Stromal cell of bone marrow (primary cell): Measurements from ENCODE around the gene SLC16A11.
"Not testable (repeated sequence)": the region's sequence is repeated elsewhere in the genome, so short reads cannot be mapped to it uniquely, and the experiment has no call there.

ENCODE experiments used
- DNase-seq: peaks from one replicate; pipeline ENCODE4 v3.0.0-alpha.2; 2012; ENCODE audit warnings: low read depth

Gene SLC16A11, protein sequence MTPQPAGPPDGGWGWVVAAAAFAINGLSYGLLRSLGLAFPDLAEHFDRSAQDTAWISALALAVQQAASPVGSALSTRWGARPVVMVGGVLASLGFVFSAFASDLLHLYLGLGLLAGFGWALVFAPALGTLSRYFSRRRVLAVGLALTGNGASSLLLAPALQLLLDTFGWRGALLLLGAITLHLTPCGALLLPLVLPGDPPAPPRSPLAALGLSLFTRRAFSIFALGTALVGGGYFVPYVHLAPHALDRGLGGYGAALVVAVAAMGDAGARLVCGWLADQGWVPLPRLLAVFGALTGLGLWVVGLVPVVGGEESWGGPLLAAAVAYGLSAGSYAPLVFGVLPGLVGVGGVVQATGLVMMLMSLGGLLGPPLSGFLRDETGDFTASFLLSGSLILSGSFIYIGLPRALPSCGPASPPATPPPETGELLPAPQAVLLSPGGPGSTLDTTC

DNA sequence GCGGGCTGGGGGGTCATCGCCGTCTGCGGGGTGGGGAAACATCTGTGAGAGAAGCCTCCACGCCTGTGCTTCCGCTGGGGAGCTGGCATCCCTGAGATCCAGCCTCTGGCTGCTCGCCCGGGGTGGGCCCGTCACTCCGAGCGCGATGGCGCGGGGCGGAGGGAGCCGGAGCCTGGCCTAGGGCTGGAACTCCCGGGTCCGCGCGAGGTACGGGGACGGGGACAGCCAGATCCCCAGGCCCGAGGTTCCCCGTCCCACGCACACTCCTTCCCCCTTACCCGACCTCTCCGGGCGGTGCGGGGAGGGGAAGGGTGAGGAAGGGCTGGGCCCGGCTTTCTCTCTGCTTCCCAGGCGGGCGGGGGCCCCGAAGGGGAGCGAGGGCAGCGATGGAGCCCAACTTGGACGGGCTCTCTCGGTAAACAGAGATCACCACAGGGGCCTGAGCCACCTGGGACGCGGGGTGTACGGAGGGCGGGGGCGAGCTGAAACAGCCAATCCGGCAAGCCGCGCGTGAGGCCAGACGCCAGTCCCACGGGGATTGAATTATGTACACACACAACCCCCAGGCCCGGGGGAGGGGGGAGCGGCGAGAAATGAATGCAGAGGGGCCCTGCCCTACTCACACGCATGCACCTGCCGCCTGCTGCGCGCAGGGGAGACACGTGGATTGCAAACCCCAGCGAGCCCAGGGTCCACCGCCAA, at the start of gene SLC16A11:
Gene SLC16A11 (minus strand): TSS at position 596 of the 702 bp plus-strand sequence. CDS start 579 bp downstream, at position 17.
- no peak for DNase-seq

DNA sequence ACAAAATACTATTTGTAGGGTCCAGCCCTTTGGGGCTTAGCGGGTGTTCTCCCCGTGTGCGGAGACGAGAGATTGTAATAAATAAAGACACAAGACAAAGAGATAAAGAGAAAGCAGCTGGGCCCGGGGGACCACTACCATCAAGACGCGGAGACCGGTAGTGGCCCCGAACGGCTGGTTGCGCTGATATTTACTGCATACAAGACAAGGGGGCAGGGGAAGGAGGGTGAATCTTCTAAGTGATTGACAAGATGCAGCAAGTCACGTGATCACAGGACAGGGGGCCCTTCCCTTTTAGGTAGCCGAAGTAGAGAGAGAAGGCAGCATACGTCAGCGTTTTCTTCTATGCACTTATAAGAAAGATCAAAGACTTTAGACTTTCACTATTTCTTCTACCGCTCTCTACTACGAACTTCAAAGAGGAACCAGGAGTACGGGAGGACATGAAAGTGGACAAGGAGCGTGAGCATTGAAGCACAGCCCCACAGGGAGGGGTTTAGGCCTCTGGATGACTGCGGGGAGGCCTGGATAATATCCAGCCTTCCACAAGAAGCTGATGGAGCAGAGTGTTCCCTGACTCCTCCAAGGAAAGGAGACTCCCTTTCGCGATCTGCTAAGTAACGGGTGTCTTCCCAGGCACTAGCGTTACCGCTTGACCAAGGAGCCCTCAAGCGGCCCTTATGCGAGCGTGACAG, 47.6 kb upstream of the SLC16A11 start:
- DNase-seq: not testable (repeated sequence)

DNA sequence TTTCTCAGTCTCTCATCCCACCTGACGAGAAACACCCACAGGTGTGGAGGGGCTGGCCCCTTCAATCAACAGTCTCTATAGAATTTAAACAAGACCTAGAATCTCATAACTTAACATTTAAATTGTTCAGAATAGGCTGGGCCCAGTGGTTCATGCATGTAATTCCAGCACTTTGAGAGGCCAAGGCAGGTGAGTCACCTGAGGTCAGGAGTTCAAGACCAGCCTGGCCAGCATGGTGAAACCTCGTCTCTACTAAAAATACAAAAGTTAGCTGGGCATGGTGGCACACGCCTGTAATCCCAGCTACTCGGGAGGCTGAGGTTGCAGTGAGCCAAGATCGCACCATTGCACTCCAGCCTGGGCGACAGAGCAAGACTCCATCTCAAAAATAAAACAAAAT, 45.7 kb upstream of the SLC16A11 start:
- DNase-seq: not testable (repeated sequence)

DNA sequence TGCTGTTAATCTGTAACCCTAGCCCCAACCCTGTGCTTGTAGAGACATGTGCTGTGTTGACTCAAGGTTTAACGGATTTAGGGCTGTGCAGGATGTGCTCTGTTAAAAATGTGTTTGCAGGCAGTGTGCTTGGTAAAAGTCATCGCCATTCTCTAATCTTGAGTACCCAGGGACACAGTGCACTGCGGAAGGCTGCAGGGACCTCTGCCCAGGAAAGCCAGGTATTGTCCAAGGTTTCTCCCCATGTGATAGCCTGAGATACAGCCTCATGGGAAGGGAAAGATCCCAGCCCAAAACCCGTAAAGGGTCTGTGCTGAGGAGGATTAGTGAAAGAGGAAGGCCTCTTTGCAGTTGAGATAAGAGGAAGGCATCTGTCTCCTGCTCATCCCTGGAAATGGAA, 44.5 kb upstream of the SLC16A11 start:
- not testable (repeated sequence) for DNase-seq

DNA sequence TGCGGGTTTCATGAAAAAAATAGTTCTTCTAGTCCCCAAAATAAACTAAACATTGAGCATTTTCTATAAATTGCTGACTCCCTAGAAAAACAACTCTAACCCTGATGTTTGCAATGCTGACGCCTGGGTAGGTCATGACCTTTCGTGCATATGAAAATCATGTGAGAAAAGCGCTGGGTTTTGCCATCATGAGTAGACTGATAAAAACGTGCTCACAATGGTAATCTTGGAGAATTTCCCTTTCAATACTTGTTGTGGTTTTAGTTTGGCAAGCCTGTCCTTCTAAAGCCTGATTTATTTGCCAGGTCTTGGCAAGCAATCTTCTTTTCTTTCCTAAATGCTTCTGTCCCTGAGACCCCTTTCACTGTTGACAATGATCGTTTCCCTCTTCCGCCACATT, 40.2 kb upstream of the SLC16A11 start:
- DNase-seq: no peak

DNA sequence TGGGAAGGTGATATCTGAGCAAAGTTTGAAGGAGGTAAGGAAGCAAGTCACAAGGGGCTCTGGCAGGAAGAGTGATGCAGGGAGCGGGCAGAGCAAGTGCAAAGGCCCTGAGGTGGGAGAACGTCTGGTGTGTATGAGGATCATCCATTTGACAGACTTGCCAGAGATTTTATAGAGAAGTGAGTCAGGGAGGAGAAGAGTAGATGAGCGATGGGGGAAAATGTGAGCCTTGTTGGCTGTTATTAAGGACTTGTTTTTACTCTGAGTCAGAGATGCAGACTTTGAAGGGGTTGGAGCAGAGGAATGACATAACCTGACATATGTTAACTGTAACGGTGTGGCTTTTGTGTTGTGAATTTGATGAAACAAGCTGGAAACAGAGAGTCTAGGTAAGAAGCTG, 39.7 kb upstream of the SLC16A11 start:
- DNase-seq: peak; percentile 33

DNA sequence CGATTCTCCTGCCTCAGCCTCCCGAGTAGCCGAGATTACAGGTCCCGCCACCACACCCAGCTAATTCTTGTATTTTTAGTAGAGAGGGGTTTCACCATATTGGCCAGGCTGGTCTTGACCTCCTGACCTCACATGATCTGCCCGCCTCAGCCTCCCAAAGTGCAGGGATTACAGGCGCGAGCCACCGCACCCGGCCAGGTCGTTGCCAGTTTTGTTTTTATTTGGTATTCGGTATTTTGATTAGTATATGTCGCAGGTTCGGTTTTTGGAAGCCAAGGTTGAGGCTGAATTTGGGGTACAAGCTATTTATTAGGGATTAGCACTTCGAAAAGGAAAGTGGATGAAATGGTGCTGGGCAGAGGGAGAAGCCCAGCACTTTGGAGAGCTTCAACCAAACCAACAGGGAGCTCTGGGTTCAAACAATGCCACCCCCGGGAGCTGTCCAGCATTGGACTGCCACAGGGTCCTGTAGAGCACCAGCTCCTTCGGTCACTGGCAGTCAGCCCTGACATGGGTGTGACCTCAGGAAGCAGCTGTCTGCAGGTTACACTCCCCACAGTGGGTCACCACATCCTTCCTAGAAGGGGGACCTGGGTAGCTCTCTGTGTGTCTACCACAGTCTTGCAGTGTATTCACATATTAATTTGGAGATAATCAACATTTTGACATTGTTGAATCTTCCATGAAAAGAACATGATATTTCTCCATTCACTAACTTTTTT, 37.6 kb upstream of the SLC16A11 start:
- no peak for DNase-seq

DNA sequence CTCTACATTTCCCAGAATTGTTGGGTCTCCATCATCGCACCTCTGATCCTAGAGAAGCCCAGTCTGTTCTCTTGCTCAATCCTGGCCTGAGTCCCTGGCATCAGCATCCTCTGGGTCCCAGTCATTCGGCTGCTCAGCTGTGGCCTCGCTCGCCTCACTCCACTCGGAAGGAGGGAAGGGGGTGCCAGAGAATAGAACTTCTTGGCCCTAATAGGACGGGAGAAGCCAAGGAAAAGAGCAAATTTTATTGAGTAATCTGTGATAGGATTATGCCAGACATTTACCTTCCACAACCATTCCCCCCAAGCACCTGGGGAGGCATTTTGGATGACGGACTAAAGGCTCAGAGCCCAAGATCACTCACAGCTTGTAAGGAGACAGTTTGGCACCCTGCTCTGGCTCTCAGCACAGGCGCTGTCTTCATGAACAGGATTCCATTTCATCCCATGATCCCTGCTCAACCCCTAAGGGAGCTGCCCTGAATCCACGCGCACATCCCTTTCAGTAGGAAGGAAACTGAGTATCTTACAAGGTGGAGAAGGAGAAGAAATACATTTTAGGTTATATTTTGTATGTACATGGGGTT, 36.7 kb upstream of the SLC16A11 start:
- no peak for DNase-seq

DNA sequence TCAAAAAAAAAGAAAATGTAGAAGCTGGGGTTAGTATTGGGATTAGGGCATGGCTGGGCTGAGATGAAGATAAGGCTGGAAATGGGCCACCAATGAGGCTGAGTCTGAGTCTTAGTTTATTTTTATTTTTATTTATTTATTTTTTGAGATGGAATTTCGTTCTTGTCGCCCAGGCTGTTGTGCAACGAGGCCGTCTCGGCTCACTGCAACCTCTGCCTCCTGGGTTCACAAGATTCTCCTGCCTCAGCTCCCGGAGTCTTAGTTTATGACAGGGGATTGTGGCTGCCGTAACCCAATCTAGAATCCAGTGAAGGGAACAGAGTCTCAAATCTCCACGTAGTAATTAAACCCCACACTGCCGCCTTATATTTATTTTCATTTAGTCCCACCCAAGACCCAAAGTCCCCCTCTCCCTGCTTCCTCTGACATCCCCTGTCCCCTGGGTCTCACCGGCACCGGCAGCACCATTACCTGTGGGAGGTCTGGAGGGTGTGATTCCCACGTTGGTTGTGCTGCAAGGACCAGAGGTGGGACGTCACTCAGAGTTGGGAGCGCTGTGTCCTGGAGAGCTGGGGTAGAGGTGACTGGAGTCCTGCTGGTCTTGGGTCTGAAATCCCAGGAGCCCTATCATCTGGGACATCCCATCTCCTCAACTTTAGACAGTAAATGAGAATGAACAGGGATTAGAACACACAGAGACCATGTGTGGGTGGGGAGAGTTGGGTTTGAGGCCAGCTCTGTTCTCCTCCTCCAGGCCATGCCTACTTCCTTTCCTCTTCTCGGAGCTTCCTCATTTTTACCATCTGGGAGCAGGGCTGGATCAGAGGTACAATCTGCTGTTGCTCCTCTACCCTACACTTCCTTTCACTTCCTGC, 35.9 kb upstream of the SLC16A11 start, which contains the start of gene CLEC10A:
Gene CLEC10A (minus strand): TSS at position 671 of the 875 bp plus-strand sequence. CDS start 1,439 bp downstream, outside the sequence.
- no peak for DNase-seq

DNA sequence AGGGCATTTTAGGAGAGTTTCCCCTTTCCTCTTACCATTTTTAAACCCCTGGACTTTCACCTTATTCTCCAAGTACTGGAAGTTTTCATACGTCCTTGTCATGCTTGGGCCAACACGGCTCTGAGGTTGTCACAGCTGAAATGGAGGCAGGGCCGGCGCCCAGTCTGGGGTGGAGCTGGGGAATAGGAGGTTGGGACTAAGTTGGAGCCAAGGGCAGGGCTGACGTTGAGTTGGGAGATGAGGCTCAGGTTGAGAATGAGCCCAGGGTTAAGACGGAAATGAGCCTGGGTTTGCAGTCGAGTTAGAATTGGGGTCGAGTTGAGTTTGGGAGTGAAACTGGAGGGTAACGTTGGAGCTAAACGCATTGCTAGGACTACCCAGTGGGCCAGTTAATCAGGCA, 34.8 kb upstream of the SLC16A11 start:
- no peak for DNase-seq

DNA sequence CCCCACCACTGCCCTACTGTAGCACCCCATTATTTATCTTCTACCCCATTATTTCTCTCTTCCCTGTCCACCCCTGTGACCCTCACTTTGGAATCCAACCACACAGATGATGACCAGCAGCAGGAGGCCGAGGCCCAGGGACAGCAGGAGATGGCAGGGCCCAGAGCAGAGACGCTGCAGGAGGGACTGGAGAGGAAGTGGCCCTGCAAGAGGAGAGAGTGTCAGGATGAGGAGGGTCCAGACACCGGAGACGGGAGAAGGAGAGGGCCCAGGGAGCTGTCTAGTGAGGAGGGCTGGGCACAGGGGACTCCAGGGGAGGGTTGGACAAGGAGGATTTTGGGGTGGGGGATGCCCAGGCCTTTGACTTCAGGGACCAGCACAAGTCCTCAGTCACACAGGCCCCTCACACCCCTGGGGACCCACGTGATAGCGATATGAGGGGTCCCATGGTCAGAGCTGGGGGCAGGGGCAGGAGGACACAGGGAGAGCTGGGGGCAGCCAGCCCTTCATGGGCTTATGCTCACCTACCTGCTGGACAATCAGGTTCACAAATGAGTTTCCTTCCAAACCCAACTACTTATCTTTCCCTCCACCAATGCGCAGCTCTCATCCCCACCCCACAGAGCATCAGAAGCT, 34.1 kb upstream of the SLC16A11 start:
- no peak for DNase-seq

DNA sequence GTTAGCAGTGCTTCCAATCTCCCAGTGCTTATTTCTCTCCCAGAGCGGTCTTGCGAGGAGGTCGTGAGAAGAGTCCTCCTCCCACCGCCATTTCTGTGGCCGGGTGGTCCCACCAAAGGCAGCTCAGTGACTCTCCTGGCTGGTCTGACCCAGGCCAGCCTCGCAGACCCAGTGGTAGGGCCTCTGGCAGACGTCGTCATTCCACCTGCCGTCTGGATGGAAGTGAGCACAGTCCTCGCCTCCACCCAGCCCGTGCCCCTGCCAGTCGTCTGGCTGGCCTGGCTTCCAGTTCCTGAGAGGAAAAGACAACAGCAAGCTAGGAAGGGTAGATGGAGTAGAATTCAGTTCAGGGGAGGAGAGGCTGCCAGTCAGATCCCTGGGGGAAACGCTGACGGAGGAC, 31.0 kb upstream of the SLC16A11 start:
- no peak for DNase-seq

DNA sequence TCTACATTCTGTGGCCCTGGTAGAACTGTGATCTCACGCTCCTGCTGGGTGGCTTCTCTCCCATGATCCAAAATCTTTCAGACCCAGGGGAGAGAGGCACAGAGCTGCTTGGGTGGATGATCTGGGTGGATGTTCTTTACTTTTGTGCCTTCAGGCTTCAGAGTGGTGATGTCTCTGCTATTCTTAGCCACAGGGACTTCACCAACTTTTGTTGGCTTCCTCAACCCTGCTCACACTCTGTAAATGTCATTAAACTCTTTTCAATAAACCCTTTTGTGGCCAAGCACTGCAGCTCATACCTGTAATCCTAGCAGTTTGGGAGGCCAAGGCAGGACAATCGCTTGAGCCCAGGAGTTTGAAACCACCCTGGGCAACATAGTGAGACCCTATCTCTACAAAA, 28.5 kb upstream of the SLC16A11 start:
- no peak for DNase-seq

DNA sequence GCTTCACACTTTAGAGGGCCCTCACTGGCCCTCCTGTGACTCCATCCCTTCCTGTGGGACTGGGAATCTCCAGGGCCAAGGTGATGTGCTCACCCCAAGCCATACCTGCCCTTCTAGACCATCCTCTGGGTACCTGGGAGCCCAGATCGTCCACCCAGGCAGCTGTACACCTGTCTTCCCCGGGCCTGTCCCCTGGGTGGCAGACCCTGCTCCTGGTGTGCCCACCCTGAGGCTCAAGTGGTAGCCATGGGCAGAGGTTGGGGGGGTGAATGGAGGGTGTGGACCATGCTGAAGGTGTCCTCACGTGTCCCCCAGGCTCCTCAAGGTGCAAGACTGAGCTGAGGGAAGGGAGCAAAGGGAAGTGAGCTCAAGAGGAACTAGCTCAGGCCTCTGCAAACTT, 26.8 kb upstream of the SLC16A11 start:
- DNase-seq: no peak

DNA sequence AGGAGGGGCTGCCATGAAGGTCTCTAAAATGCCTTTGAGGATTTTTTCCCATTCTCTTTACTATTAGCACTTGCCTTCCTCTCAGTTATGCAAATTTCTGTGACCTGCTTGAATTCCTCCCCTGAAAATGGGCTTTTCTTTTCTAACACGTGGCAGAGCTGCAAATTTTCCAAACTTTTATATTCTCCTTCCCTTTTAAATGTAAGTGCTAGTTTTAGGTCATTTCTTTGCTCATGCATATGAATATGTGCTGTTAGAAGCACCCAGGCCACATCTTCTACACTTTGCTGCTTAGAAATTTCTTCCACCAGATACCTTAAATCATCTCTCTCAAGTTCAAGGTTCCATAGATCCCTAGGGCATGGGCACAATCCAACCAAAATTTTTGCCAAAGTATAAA, 24.4 kb upstream of the SLC16A11 start:
- DNase-seq: no peak

DNA sequence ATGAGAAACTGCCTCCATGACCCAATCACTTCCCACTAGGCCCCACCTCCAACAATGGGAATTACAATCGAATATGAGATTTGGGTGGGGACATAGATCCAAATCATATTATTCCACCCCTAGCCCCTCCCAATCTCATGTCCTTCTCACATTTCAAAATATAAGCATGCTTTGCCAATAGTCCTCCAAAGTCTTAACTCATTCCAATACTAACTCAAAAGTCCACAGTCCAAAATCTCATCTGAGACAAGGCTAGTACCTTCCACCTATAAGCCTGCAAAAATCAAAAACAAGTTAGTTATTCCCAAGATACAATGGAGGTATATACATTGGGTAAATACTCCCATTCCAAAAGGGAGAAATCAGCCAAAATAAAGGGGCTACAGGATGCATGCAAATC, 23.3 kb upstream of the SLC16A11 start:
- no peak for DNase-seq

DNA sequence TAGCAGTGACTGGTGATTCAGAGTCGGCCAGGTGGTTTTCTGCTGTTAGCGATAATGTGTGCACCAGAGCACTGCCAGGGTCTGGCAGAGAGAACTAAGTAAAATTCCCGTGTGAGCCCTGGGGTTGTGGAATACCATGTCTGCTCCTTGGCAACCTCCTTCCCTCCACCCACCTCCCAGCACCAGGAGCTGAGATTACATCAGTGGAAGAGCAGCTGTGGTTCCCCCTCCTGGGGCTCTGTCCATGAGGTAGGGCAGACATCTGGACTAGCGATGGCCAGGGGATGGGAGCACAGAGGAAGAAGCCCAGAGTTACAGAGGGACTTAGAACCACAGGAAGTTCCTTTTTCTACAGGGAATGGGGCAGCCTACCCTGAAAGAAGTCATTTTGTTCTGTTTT, 20.4 kb upstream of the SLC16A11 start:
- DNase-seq: no peak

DNA sequence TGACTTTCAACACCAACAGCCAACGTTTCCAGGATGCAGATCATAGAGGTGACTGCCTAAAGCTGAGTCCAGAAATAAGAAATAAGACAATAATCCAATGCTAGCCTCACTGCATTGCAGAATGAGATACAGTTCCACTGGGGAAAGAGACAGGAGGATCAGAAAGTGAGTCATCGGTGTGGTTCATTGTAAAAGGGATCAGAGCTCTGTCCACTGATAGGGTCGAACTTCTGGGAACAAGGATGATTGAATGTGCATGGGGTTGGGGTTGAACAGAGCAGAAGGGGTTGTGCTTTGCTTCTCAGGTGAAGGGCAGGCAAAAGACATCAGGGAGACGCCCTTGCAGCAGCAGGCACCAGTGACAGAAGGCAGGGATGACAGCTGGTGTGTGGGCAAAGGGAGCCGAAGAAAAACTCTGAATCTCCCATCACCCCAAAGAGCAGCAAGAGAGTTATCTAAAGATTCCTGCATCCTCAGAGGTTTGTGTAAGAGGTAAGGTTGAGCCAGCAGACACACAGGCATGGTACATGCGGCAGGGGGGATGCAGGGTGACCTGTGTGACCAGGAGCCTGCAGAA, 19.7 kb upstream of the SLC16A11 start:
- no peak for DNase-seq

DNA sequence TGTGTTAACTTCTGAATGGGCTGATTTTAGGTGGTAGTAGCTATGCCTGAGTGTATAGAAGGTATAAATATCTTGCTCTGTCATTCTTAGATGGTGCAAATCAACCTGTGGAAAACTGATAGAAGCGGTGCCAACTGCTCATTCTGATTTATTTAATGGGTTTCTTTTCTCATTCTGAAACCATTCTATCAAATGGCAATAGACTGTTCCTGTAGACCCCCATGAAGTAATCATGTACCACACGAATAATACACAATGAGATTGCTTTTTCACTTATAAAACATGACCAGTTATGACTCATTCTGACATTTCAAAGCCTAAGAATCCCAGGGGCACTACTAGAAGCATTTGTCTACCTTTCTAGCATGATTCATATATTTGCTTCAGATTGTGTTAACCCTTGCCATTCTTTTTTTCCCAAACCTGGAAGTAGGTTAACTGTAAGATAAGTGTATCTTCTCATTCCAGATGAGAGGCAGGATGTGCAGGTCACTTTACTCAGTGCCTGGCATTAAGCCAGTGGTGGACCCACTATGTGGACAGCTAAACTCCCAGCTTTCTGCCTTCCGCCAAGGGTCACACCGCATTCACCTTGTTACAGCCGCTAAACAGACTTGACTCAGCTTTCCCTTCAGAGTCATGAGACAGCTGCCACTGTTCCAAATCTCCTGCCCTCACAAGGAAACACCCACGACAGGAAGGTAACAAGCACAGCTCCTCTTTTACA, 16.4 kb upstream of the SLC16A11 start:
- DNase-seq: peak; percentile 43
